HepG2 (cell line): ENCODE results near the gene SLC6A9. TPM values are rescaled to one million over a fixed set of nuclear protein-coding genes. Genes with fewer than 3 reads are reported as not detected.

Experiments used
- ASH2L ChIP-seq: fragments of 300-600, 200-600 bp; sonication (generic); IDR thresholded peaks from 2 replicates; pipeline ENCODE4 v1.7.0; 2017; ENCODE audit warnings: low read depth, mild to moderate bottlenecking, moderate library complexity, mixed read lengths, low read length; ENCODE audit not compliant: insufficient read length
- ATAD3A ChIP-seq: sonication (generic); formaldehyde crosslinking; IDR thresholded peaks from 2 replicates; pipeline ENCODE4 v1.4.0; 2020; ENCODE audit warnings: missing genetic modification reagents
- CREB3 ChIP-seq: sonication (generic); formaldehyde crosslinking; IDR thresholded peaks from 2 replicates; pipeline ENCODE4 v1.5.0; 2020; ENCODE audit warnings: missing genetic modification reagents
- DMTF1 ChIP-seq: sonication (generic); formaldehyde crosslinking; IDR thresholded peaks from 2 replicates; pipeline ENCODE4 v1.4.0; 2020; ENCODE audit warnings: mild to moderate bottlenecking, missing genetic modification reagents
- FOXP1 ChIP-seq, 2 experiments: fragments of 450-650 bp in 1 of 2; IDR thresholded peaks; 2 replicates each; pipeline ENCODE4 v1.6.1; 2017 to 2018; ENCODE audit warnings: antibody characterized with exemption in 1 of 2
- IRF9 ChIP-seq: sonication (generic); formaldehyde crosslinking; IDR thresholded peaks from 2 replicates; pipeline ENCODE4 v1.8.0; 2022; ENCODE audit warnings: missing genetic modification reagents, mild to moderate bottlenecking, borderline replicate concordance
- KAT2B ChIP-seq: fragments of 150-350 bp; IDR thresholded peaks from 2 replicates; pipeline ENCODE4 v1.6.1; 2014; ENCODE audit warnings: low read depth, low read length, borderline replicate concordance
- KDM3A ChIP-seq: IDR thresholded peaks from 2 replicates; pipeline ENCODE4 v1.6.1; 2018; ENCODE audit warnings: low read depth, missing compliant biosample characterization
- KDM6A ChIP-seq: IDR thresholded peaks from 2 replicates; pipeline ENCODE4 v1.6.1; 2016; ENCODE audit warnings: low read depth
- MLLT10 ChIP-seq: sonication (generic); formaldehyde crosslinking; IDR thresholded peaks from 2 replicates; pipeline ENCODE4 v1.4.0; 2020; ENCODE audit warnings: missing genetic modification reagents
- NFKB2 ChIP-seq: sonication (generic); formaldehyde crosslinking; IDR thresholded peaks from 2 replicates; pipeline ENCODE4 v1.4.0; 2020; ENCODE audit warnings: missing genetic modification reagents, borderline replicate concordance
- NFRKB ChIP-seq: fragments of 450-650 bp; IDR thresholded peaks from 2 replicates; pipeline ENCODE4 v1.6.1; 2017
- NR2F2 ChIP-seq: IDR thresholded peaks from 2 replicates; pipeline ENCODE4 v1.6.1; 2012; ENCODE audit warnings: low read depth, inconsistent platforms, borderline replicate concordance
- SALL1 ChIP-seq: sonication (generic); formaldehyde crosslinking; IDR thresholded peaks from 2 replicates; pipeline ENCODE4 v1.8.0; 2022; ENCODE audit warnings: mild to moderate bottlenecking, missing genetic modification reagents
- SNRNP70 ChIP-seq: fragments of 200-400 bp; formaldehyde crosslinking; IDR thresholded peaks from 2 replicates; pipeline ENCODE4 v1.6.1; 2017; ENCODE audit warnings: mild to moderate bottlenecking, low read depth, low read length, moderate library complexity
- TBX3 ChIP-seq: fragments of 450-650 bp; IDR thresholded peaks from 2 replicates; pipeline ENCODE4 v1.6.1; 2017; ENCODE audit warnings: antibody characterized with exemption, mild to moderate bottlenecking, inconsistent platforms, borderline replicate concordance
- ZBTB20 ChIP-seq: sonication (generic); formaldehyde crosslinking; IDR thresholded peaks from 2 replicates; pipeline ENCODE4 v1.8.1; 2023; ENCODE audit warnings: missing genetic modification reagents, low read depth, mild to moderate bottlenecking, borderline replicate concordance
- ZFX ChIP-seq: sonication (generic); formaldehyde crosslinking; IDR thresholded peaks from 2 replicates; pipeline ENCODE4 v1.4.0; 2020; ENCODE audit warnings: mild to moderate bottlenecking, low read depth, missing genetic modification reagents, moderate library complexity
- ZNF263 ChIP-seq: sonication (generic); formaldehyde crosslinking; IDR thresholded peaks from 2 replicates; pipeline ENCODE4 v1.4.0; 2020; ENCODE audit warnings: missing genetic modification reagents
- ZNF275 ChIP-seq: sonication (generic); formaldehyde crosslinking; IDR thresholded peaks from 2 replicates; pipeline ENCODE4 v1.8.0; 2022; ENCODE audit warnings: missing genetic modification reagents, mild to moderate bottlenecking, inconsistent platforms, borderline replicate concordance
- ZNF530 ChIP-seq: sonication (generic); formaldehyde crosslinking; IDR thresholded peaks from 2 replicates; pipeline ENCODE4 v1.5.0; 2020; ENCODE audit warnings: low read depth, mild to moderate bottlenecking, missing genetic modification reagents
- ZNF619 ChIP-seq: sonication (generic); formaldehyde crosslinking; IDR thresholded peaks from 2 replicates; pipeline ENCODE4 v1.4.0; 2020; ENCODE audit warnings: mild to moderate bottlenecking, missing genetic modification reagents
- ZNF639 ChIP-seq: conservative IDR thresholded peaks from 2 replicates; pipeline ENCODE4 v1.6.1; 2018; ENCODE audit warnings: missing genetic modification reagents
- ZNF703 ChIP-seq: sonication (generic); formaldehyde crosslinking; IDR thresholded peaks from 2 replicates; pipeline ENCODE4 v1.5.1; 2020; ENCODE audit warnings: missing genetic modification reagents, mild to moderate bottlenecking, moderate library complexity, borderline replicate concordance
- polyA plus RNA-seq, 8 experiments: library from polyadenylated mRNA; depleted of rRNA in 3 of 8; stranded (reverse) in 7 of 8; unstranded in 1 of 8; fragments of >200 nt; fragmentation: Illumina TruSeq in 4 of 8; extraction: Trizol in 4 of 8; gene quantifications; 2 replicates each; pipeline versions ENCODE4 v1.2.1 to v1.2.3, GENCODE V29; 2011 to 2016; ENCODE audit warnings: low read depth in 4 of 8, missing spikeins in 1 of 8, mixed read lengths in 1 of 8; ENCODE audit not compliant: insufficient read depth in 1 of 8
- total RNA-seq, 5 experiments: library from RNA; depleted of rRNA; stranded (reverse); fragments of >200 nt; fragmentation: Illumina TruSeq; extraction: Trizol; gene quantifications; 2 replicates each; pipeline ENCODE4 v1.2.3, GENCODE V29; 2016; ENCODE audit warnings: low read depth in 1 of 5

SLC6A9 gene
- total and polyA plus RNA-seq, 2 of the 13 experiments (the other 11 are each of a cell fraction or from before 2014, with no cell fraction given) = 8.5 to 9.9 TPM

GRCh38 chr1:43979528-43980254, 51.6 kb downstream of the SLC6A9 start (continued):
- TF ChIP-seq TBX3 (no peak), NFKB2 (CRISPR knock-in tag) (no peak; the same call in 1 of the 2 replicates), ZNF639 (CRISPR knock-in tag) (no peak), ZNF703 (no peak), KDM3A (no peak), ZBTB20 (no peak; the same call in 1 of the 2 replicates), SALL1 (CRISPR knock-in tag) (peak; percentile 81), KDM6A (CRISPR knock-in tag) (no peak), CREB3 (CRISPR knock-in tag) (no peak), NFRKB (no peak), ZFX (CRISPR knock-in tag) (peak; percentile 84), KAT2B (no peak), IRF9 (CRISPR knock-in tag) (no peak), ZNF275 (CRISPR knock-in tag) (no peak), ASH2L (no peak), ATAD3A (no peak), ZNF263 (CRISPR knock-in tag) (no peak), SNRNP70 (no peak), DMTF1 (no peak), MLLT10 (no peak), ZNF619 (no peak), FOXP1 (IDR thresholded peaks at IDR 0.05) (no peak), FOXP1 (CRISPR knock-in tag; IDR thresholded peaks at IDR 0.05) (no peak), NR2F2 (no peak), ZNF530 (CRISPR knock-in tag) (no peak)
